Activated B cell treated with CpG ODN at 0.5 μM for 24 hours (primary cell): ENCODE results near the gene NMNAT2. TPM values are rescaled to one million over a fixed set of nuclear protein-coding genes. Genes with fewer than 3 reads are reported as not detected.

Experiments
- ATAC-seq: fragments of 200-7000 bp; cut with Tn5 transposase; one replicate; pipeline ENCODE4 v1.10.0; 2021; ENCODE audit warnings: low read depth, mild to moderate bottlenecking, moderate library complexity
- CTCF ChIA-PET: fragments of 350-600 bp; sonication (Branson Sonifier 250); formaldehyde crosslinking; loops from one replicate; lab custom pipeline; 2021; ENCODE audit warnings: antibody characterized with exemption; lab: Charles Lee
- POLR2A ChIA-PET: fragments of 350-600 bp; sonication (Branson Sonifier 250); formaldehyde crosslinking; loops from one replicate; lab custom pipeline; 2021; ENCODE audit warnings: antibody characterized with exemption; lab: Charles Lee
- DNase-seq: peaks from one replicate; pipeline ENCODE4 v3.0.0; 2022
- H3K27ac Mint-ChIP-seq: one replicate; pipeline ENCODE4 v1.8.0; 2020; ENCODE audit warnings: mixed read lengths
- H3K27me3 Mint-ChIP-seq: one replicate; pipeline ENCODE4 v1.8.0; 2021; ENCODE audit warnings: mixed read lengths
- H3K36me3 Mint-ChIP-seq: one replicate; pipeline ENCODE4 v1.8.0; 2021; ENCODE audit warnings: low read depth, mixed read lengths
- H3K4me1 Mint-ChIP-seq: one replicate; pipeline ENCODE4 v1.8.0; 2021; ENCODE audit warnings: mixed read lengths
- H3K4me3 Mint-ChIP-seq: one replicate; pipeline ENCODE4 v1.8.0; 2020; ENCODE audit warnings: mild to moderate bottlenecking, mixed read lengths
- H3K9me3 Mint-ChIP-seq: one replicate; pipeline ENCODE4 v1.8.0; 2020; ENCODE audit warnings: mixed read lengths
- CTCF ChIP-seq: fragments of 200-600 bp; IDR thresholded peaks from one replicate; pipeline ENCODE4 v1.8.0; 2022; ENCODE audit warnings: antibody characterized with exemption, mild to moderate bottlenecking
- intact Hi-C: fragments of 100-400 bp; cut with micrococcal nuclease; formaldehyde crosslinking; loops from one replicate; pipeline ENCODE4 v1.15.1; 2024
- total RNA-seq: library from RNA; stranded (reverse); gene quantifications from 2 replicates; pipeline ENCODE4 v1.2.3, GENCODE V29; 2022

Gene NMNAT2
- total RNA-seq, 1 donor from 2014 or later: not detected

GRCh38 chr1:183239793-183240525, 178.2 kb downstream of the NMNAT2 start:
- Mint-ChIP-seq H3K4me1 (no peaks in the 10 kb centered on the region), H3K27me3 (peaks cover 19% of the 10 kb centered on the region), H3K9me3 (no peaks in the 10 kb centered on the region), H3K36me3 (no peaks in the 10 kb centered on the region), H3K27ac (no peak overlapping the region), H3K4me3 (no peak overlapping the region)
- no peak for ATAC-seq
- ChIA-PET CTCF (no interaction called here), POLR2A (no interaction called here)
- intact Hi-C loops: no loop called here
- TF ChIP-seq CTCF: no peak
- DNase-seq: no peak

GRCh38 chr1:183239220-183239742, 178.9 kb downstream of the NMNAT2 start:
- Mint-ChIP-seq H3K4me1 (no peaks in the 10 kb centered on the region), H3K27ac (no peak overlapping the region), H3K9me3 (no peaks in the 10 kb centered on the region), H3K4me3 (no peak overlapping the region), H3K36me3 (no peaks in the 10 kb centered on the region), H3K27me3 (peaks cover 19% of the 10 kb centered on the region)
- ChIA-PET POLR2A (no interaction called here), CTCF (no interaction called here)
- no peak for DNase-seq
- intact Hi-C loops: no loop called here
- no peak for TF ChIP-seq CTCF
- no peak for ATAC-seq

- intact Hi-C loops: no loop called here
- CTCF ChIA-PET: no interaction called here
- no peaks in the 10 kb centered on the region for H3K36me3 Mint-ChIP-seq
These were observed 180.1 kb downstream of the NMNAT2 start for GRCh38 chr1:183238071-183238470.

GRCh38 chr1:183237046-183237445, 181.1 kb downstream of the NMNAT2 start:
- Mint-ChIP-seq H3K4me1 (no peaks in the 10 kb centered on the region), H3K9me3 (no peaks in the 10 kb centered on the region), H3K27me3 (peaks cover 14% of the 10 kb centered on the region), H3K27ac (no peak overlapping the region), H3K36me3 (no peaks in the 10 kb centered on the region), H3K4me3 (no peak overlapping the region)
- CTCF ChIA-PET: no interaction called here
- no peak for TF ChIP-seq CTCF
- intact Hi-C loops: no loop called here
- DNase-seq (no peak), ATAC-seq (no peak)
- POLR2A ChIA-PET: no interaction called here

More at GRCh38 chr1:183238071-183238470, 180.1 kb downstream of the NMNAT2 start:
- POLR2A ChIA-PET: no interaction called here
- H3K9me3 Mint-ChIP-seq: no peaks in the 10 kb centered on the region
- no peaks in the 10 kb centered on the region for H3K4me1 Mint-ChIP-seq
- no peak for TF ChIP-seq CTCF
- DNase-seq (no peak), ATAC-seq (no peak)
- H3K4me3 Mint-ChIP-seq: no peak overlapping the region
- H3K27me3 Mint-ChIP-seq: peaks cover 16% of the 10 kb centered on the region
- no peak overlapping the region for H3K27ac Mint-ChIP-seq

GRCh38 chr1:183236158-183236725, 181.9 kb downstream of the NMNAT2 start:
- H3K4me1 Mint-ChIP-seq: no peaks in the 10 kb centered on the region
- intact Hi-C loops: no loop called here
- peaks cover 10% of the 10 kb centered on the region for H3K27me3 Mint-ChIP-seq
- no peak for TF ChIP-seq CTCF
- ChIA-PET CTCF (no interaction called here), POLR2A (no interaction called here)
- H3K27ac Mint-ChIP-seq: no peak overlapping the region
- H3K36me3 Mint-ChIP-seq: no peaks in the 10 kb centered on the region
- no peak overlapping the region for H3K4me3 Mint-ChIP-seq
- no peak for ATAC-seq
- no peak for DNase-seq
- H3K9me3 Mint-ChIP-seq: no peaks in the 10 kb centered on the region
